Nephron progenitor cell (in vitro differentiated cells): ENCODE results near the gene CFAP299.

Experiments used
- DNase-seq: peaks from one replicate; pipeline ENCODE4 v3.0.0; 2021
- H3K27ac Mint-ChIP-seq: 2 replicates; pipeline ENCODE4 v1.8.0; 2021; ENCODE audit warnings: mild to moderate bottlenecking, moderate library complexity, mixed read lengths
- H3K27me3 Mint-ChIP-seq: 2 replicates; pipeline ENCODE4 v1.8.0; 2021; ENCODE audit warnings: mild to moderate bottlenecking, low read depth, mixed read lengths; ENCODE audit not compliant: poor library complexity
- H3K36me3 Mint-ChIP-seq: 2 replicates; pipeline ENCODE4 v1.8.0; 2021; ENCODE audit warnings: low read depth, mixed read lengths
- H3K4me1 Mint-ChIP-seq: 2 replicates; pipeline ENCODE4 v1.8.0; 2021; ENCODE audit warnings: mixed read lengths
- H3K4me3 Mint-ChIP-seq: 2 replicates; pipeline ENCODE4 v1.8.0; 2021; ENCODE audit warnings: mild to moderate bottlenecking, moderate library complexity, mixed read lengths
- H3K9me3 Mint-ChIP-seq: 2 replicates; pipeline ENCODE4 v1.8.0; 2021; ENCODE audit warnings: mild to moderate bottlenecking, moderate library complexity, mixed read lengths
- CTCF ChIP-seq: fragments of 200-600 bp; sonication (generic); IDR thresholded peaks from 2 replicates; pipeline ENCODE4 v1.5.0; 2021; ENCODE audit warnings: antibody characterized with exemption

The CFAP299 gene

GRCh38 chr4:80989921-80990544, 654.5 kb downstream of the CFAP299 start:
- DNase-seq, result peak; percentile 15
- H3K27ac Mint-ChIP-seq, result no peak overlapping the region
- no peaks in the 10 kb centered on the region for H3K36me3 Mint-ChIP-seq
- H3K9me3 Mint-ChIP-seq, result no peaks in the 10 kb centered on the region
- H3K4me3 Mint-ChIP-seq, result no peak overlapping the region
- H3K27me3 Mint-ChIP-seq, result peaks cover 3% of the 10 kb centered on the region
- H3K4me1 Mint-ChIP-seq, result peaks cover 12% of the 10 kb centered on the region
- peak; percentile 63 for TF ChIP-seq CTCF

GRCh38 chr4:80990851-80991250, 655.3 kb downstream of the CFAP299 start:
- TF ChIP-seq CTCF, result no peak
- Mint-ChIP-seq H3K27me3 (peaks cover 3% of the 10 kb centered on the region), H3K4me3 (no peak overlapping the region), H3K9me3 (no peaks in the 10 kb centered on the region), H3K4me1 (peaks cover 12% of the 10 kb centered on the region), H3K27ac (no peak overlapping the region), H3K36me3 (no peaks in the 10 kb centered on the region)
- peak; percentile 3 for DNase-seq

GRCh38 chr4:80999943-81000342, 664.4 kb downstream of the CFAP299 start:
- no peak overlapping the region for H3K27ac Mint-ChIP-seq
- TF ChIP-seq CTCF, result no peak
- no peaks in the 10 kb centered on the region for H3K27me3 Mint-ChIP-seq
- no peaks in the 10 kb centered on the region for H3K36me3 Mint-ChIP-seq
- no peak for DNase-seq
- H3K9me3 Mint-ChIP-seq, result peaks cover 3% of the 10 kb centered on the region
- no peak overlapping the region for H3K4me3 Mint-ChIP-seq
- H3K4me1 Mint-ChIP-seq, result no peaks in the 10 kb centered on the region

- TF ChIP-seq CTCF, result no peak
- Mint-ChIP-seq H3K27me3 (no peaks in the 10 kb centered on the region), H3K36me3 (no peaks in the 10 kb centered on the region), H3K4me1 (no peaks in the 10 kb centered on the region), H3K27ac (no peak overlapping the region), H3K9me3 (peaks cover 9% of the 10 kb centered on the region), H3K4me3 (no peak overlapping the region)
- no peak for DNase-seq
Observed at GRCh38 chr4:81003597-81004111, 668.1 kb downstream of the CFAP299 start.

- DNase-seq, result no peak
- no peak for TF ChIP-seq CTCF
- Mint-ChIP-seq H3K27ac (no peak overlapping the region), H3K27me3 (peaks cover 3% of the 10 kb centered on the region), H3K36me3 (no peaks in the 10 kb centered on the region), H3K9me3 (peaks cover 16% of the 10 kb centered on the region), H3K4me3 (no peak overlapping the region), H3K4me1 (no peaks in the 10 kb centered on the region)
Observed at GRCh38 chr4:81007417-81007816, 671.9 kb downstream of the CFAP299 start.
